T-cell (primary cell): Measurements from ENCODE around the gene ENG. TPM values are rescaled to one million over a fixed set of nuclear protein-coding genes. Genes with fewer than 3 reads are reported as not detected.
A peak's percentile ranks its signal among the peaks of the same experiment; 100 is the strongest.

Source experiments
- ATAC-seq, 4 experiments: fragments of 200-7000 bp in 3 of 4; fragments of 150-1000 bp in 1 of 4; cut with Tn5 transposase; replicated peaks in 1 of 4; 1 replicate in 3 of 4; 2 replicates in 1 of 4; pipeline ENCODE4 v1.10.0; 2021; ENCODE audit warnings: moderate library complexity in 3 of 4, mild to moderate bottlenecking in 2 of 4, moderate number of reproducible peaks in 1 of 4
- CTCF ChIA-PET, 2 donors: fragments of 300-600 bp; sonication (Branson Sonifier 250); formaldehyde crosslinking; loops; one replicate each; lab custom pipeline; 2022; ENCODE audit warnings: antibody characterized with exemption in 2 of 2; lab: Charles Lee
- POLR2A ChIA-PET, 2 donors: fragments of 300-600 bp; sonication (Branson Sonifier 250); formaldehyde crosslinking; loops; one replicate each; lab custom pipeline; 2022; ENCODE audit warnings: antibody characterized with exemption in 2 of 2; lab: Charles Lee
- DNase-seq, 35 experiments: peaks; one replicate each; pipeline versions ENCODE4 v3.0.0 to v3.0.0-alpha.2; 2013 to 2023
- H3K27ac ChIP-seq: one replicate; pipeline ENCODE4 v1.5.1; 2013; ENCODE audit warnings: low read length
- H3K27me3 ChIP-seq, 2 experiments: replicated peaks in 1 of 2; 1 replicate in 1 of 2; 2 replicates in 1 of 2; pipeline versions ENCODE4 v1.6.1 to v1.7.0; 2013; ENCODE audit warnings: low read length in 1 of 2, mixed read lengths in 1 of 2; ENCODE audit not compliant: control insufficient read depth in 2 of 2, insufficient read depth in 2 of 2; ENCODE audit errors: extremely low read depth in 1 of 2
- H3K36me3 ChIP-seq, 2 donors: 1 replicate in 1 of 2; 2 replicates in 1 of 2; pipeline versions ENCODE4 v1.6.1 to v1.7.0; 2013; ENCODE audit warnings: low read length in 1 of 2; ENCODE audit not compliant: control insufficient read depth in 2 of 2, insufficient read depth in 1 of 2; ENCODE audit errors: extremely low read depth in 1 of 2
- H3K4me1 ChIP-seq, 2 experiments: 1 replicate in 1 of 2; 2 replicates in 1 of 2; pipeline versions ENCODE4 v1.6.1 to v1.7.0; 2013; ENCODE audit warnings: low read length in 2 of 2, mixed read lengths in 1 of 2; ENCODE audit not compliant: insufficient read depth in 2 of 2, control insufficient read depth in 1 of 2; ENCODE audit errors: extremely low read depth in 1 of 2
- H3K4me3 ChIP-seq, 2 donors: 1 replicate in 1 of 2; 2 replicates in 1 of 2; pipeline versions ENCODE4 v1.5.1 to v1.7.0; 2013; ENCODE audit warnings: mild to moderate bottlenecking in 2 of 2, low read length in 1 of 2, moderate library complexity in 1 of 2; ENCODE audit not compliant: control insufficient read depth in 1 of 2; ENCODE audit errors: extremely low read depth in 1 of 2
- H3K9me3 ChIP-seq: 2 replicates; pipeline ENCODE4 v1.7.0; 2013
- H3K27ac Mint-ChIP-seq, 2 donors: one replicate each; pipeline ENCODE4 v1.8.0; 2020 to 2021; ENCODE audit warnings: mild to moderate bottlenecking in 2 of 2, mixed read lengths in 2 of 2
- H3K27me3 Mint-ChIP-seq, 2 donors: one replicate each; pipeline ENCODE4 v1.8.0; 2021 to 2022; ENCODE audit warnings: mixed read lengths in 2 of 2
- H3K36me3 Mint-ChIP-seq: one replicate; pipeline ENCODE4 v1.8.0; 2021; ENCODE audit warnings: mixed read lengths
- H3K4me1 Mint-ChIP-seq, 3 donors: one replicate each; pipeline ENCODE4 v1.8.0; 2020 to 2022; ENCODE audit warnings: mixed read lengths in 3 of 3, mild to moderate bottlenecking in 1 of 3
- H3K4me3 Mint-ChIP-seq, 3 donors: one replicate each; pipeline ENCODE4 v1.8.0; 2020 to 2022; ENCODE audit warnings: mild to moderate bottlenecking in 3 of 3, mixed read lengths in 3 of 3, moderate library complexity in 3 of 3
- H3K9me3 Mint-ChIP-seq, 3 donors: one replicate each; pipeline ENCODE4 v1.8.0; 2020 to 2022; ENCODE audit warnings: mixed read lengths in 3 of 3
- WGBS: methylation state at CpG from one replicate; pipeline ENCODE4 v1.1.5; 2013; ENCODE audit warnings: missing lambda C conversion rate; ENCODE audit not compliant: insufficient coverage; 5-methylcytosine and 5-hydroxymethylcytosine counted together
- total RNA-seq, 35 experiments: library from RNA in 6 of 35; stranded (reverse) in 6 of 35; fragments of 120-200 nt in 1 of 35; gene quantifications; one replicate each; pipeline versions ENCODE4 v1.2.1 to v1.2.4 and lab custom pipeline; 2013 to 2026

The ENG gene
- total RNA-seq, 5 donors from 2014 or later (not counting 1 experiment from before 2014, with no cell fraction given): 6.8 to 16.7 (median 8.8) TPM

GRCh38 chr9:127773981-127774380, 80.5 kb downstream of the ENG start:
- H3K9me3 Mint-ChIP-seq: no peaks in the 10 kb centered on the region
- CTCF ChIA-PET: no interaction called here
- no peaks in the 10 kb centered on the region for H3K27me3 Mint-ChIP-seq
- POLR2A ChIA-PET: interaction anchor here in 1 of 2 donors (0.5 kb wide), 1 partner anchor 970 kb away, joined by 3 read pairs; no protein-coding TSS in a partner anchor
- Histone ChIP-seq H3K4me3 (no peak overlapping the region), H3K36me3 (peaks cover 6 to 41% of the 10 kb centered on the region in 2 donors), H3K27me3 (no peaks in the 10 kb centered on the region), H3K27ac (peak overlapping the region; percentile 11), H3K9me3 (no peaks in the 10 kb centered on the region), H3K4me1 (peaks cover 28 to 82% of the 10 kb centered on the region in 2 experiments)
- DNase-seq: no peak
- H3K27ac Mint-ChIP-seq: peak overlapping the region; percentile 46 to 78
- peaks cover 57 to 68% (median 65%) of the 10 kb centered on the region in 3 donors for H3K4me1 Mint-ChIP-seq
- no peak for ATAC-seq
- H3K4me3 Mint-ChIP-seq: peak overlapping the region in 2 of 3 donors; percentile 7 to 60
- WGBS: 96% methylated on average over 8 of the region's 10 CpGs
- peaks cover 6% of the 10 kb centered on the region for H3K36me3 Mint-ChIP-seq

DNA sequence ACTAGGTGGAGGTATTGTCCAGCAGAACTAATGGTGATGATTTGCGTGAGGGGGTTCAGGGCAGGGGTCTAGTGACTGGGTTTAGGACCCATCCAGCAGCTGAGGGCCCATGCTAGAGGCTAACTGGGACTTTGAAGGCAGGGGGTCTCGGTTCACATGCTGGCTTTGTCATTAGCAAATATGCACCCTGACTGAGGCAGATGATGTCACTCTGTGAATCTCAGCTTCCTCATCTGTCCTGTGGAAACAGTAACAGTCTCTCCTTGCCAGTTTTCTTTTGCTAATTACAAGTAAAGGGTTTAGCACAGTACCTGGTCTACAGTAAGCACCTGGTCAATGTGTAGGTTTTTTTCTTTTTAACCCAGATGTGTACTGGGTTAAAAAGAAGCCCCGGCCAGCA, 81.2 kb downstream of the ENG start:
- POLR2A ChIA-PET: interaction anchor here in 1 of 2 donors (0.6 kb wide), 1 partner anchor 326 kb away, joined by 5 read pairs; no protein-coding TSS in a partner anchor
- no peak overlapping the region for H3K4me3 ChIP-seq
- H3K36me3 ChIP-seq: peaks cover 6 to 44% of the 10 kb centered on the region in 2 donors
- DNase-seq: no peak
- Mint-ChIP-seq H3K4me3 (peak overlapping the region in 1 of 3 donors; percentile 20), H3K36me3 (peaks cover 10% of the 10 kb centered on the region), H3K4me1 (peaks cover 59 to 70% (median 67%) of the 10 kb centered on the region in 3 donors), H3K27me3 (no peaks in the 10 kb centered on the region), H3K27ac (peak overlapping the region; percentile 75 to 78), H3K9me3 (no peaks in the 10 kb centered on the region)
- H3K27me3 ChIP-seq: no peaks in the 10 kb centered on the region
- CTCF ChIA-PET: interaction anchor here (0.7 to 2.8 kb wide), 3 partner anchors 12 to 58 kb away, joined by 3 to 31 read pairs (median 4); partner anchors contain the start of genes CDK9 (in 1 of the 2) and PTRH1 (in 1 of the 2)
- H3K9me3 ChIP-seq: no peaks in the 10 kb centered on the region
- ATAC-seq: no peak
- H3K4me1 ChIP-seq: peaks cover 34 to 82% of the 10 kb centered on the region in 2 experiments
- no peak overlapping the region for H3K27ac ChIP-seq
- 94% methylated on average over 2 of the region's 3 CpGs for WGBS

GRCh38 chr9:127772603-127773002, 81.9 kb downstream of the ENG start:
- no peak overlapping the region for H3K27ac ChIP-seq
- H3K27me3 Mint-ChIP-seq: no peaks in the 10 kb centered on the region
- H3K4me1 ChIP-seq: peaks cover 41 to 87% of the 10 kb centered on the region in 2 experiments
- WGBS: 100% methylated on average over 2 of the region's 5 CpGs
- peak overlapping the region in 1 of 3 donors; percentile 20 for H3K4me3 Mint-ChIP-seq
- H3K9me3 ChIP-seq: no peaks in the 10 kb centered on the region
- ATAC-seq (no peak), DNase-seq (no peak)
- no peaks in the 10 kb centered on the region for H3K27me3 ChIP-seq
- peaks cover 64 to 75% (median 68%) of the 10 kb centered on the region in 3 donors for H3K4me1 Mint-ChIP-seq
- H3K4me3 ChIP-seq: no peak overlapping the region
- CTCF ChIA-PET: interaction anchor here (0.7 to 2.8 kb wide), 3 partner anchors 12 to 57 kb away, joined by 3 to 31 read pairs (median 4); partner anchors contain the start of genes CDK9 (in 1 of the 2) and PTRH1 (in 1 of the 2)
- H3K36me3 ChIP-seq: peaks cover 6 to 44% of the 10 kb centered on the region in 2 donors
- POLR2A ChIA-PET: interaction anchor here (0.5 to 0.6 kb wide), 2 partner anchors 325 to 379 kb away, joined by 5 read pairs; no protein-coding TSS in a partner anchor
- peaks cover 10% of the 10 kb centered on the region for H3K36me3 Mint-ChIP-seq
- H3K9me3 Mint-ChIP-seq: no peaks in the 10 kb centered on the region
- peak overlapping the region; percentile 75 to 78 for H3K27ac Mint-ChIP-seq

GRCh38 chr9:127771570-127772189, 82.8 kb downstream of the ENG start:
- Histone ChIP-seq H3K36me3 (peaks cover 11 to 52% of the 10 kb centered on the region in 2 donors), H3K27ac (peak overlapping the region; percentile 95), H3K27me3 (no peaks in the 10 kb centered on the region), H3K9me3 (no peaks in the 10 kb centered on the region), H3K4me1 (peaks cover 50 to 92% of the 10 kb centered on the region in 2 experiments), H3K4me3 (peak overlapping the region in 1 of 2 donors; percentile 57)
- Mint-ChIP-seq H3K27me3 (no peaks in the 10 kb centered on the region), H3K27ac (peak overlapping the region; percentile 95), H3K36me3 (peaks cover 15% of the 10 kb centered on the region), H3K4me3 (peak overlapping the region; percentile 86 to 89 (median 87)), H3K4me1 (peaks cover 72 to 78% (median 73%) of the 10 kb centered on the region in 3 donors), H3K9me3 (no peaks in the 10 kb centered on the region)
- POLR2A ChIA-PET: interaction anchor here (0.5 to 1.0 kb wide), 3 partner anchors 11 to 819 kb away, joined by 3 to 8 read pairs (median 4); no protein-coding TSS in a partner anchor
- CTCF ChIA-PET: interaction anchor here (0.7 to 2.8 kb wide), 7 partner anchors 13 to 134 kb away, joined by 3 to 31 read pairs (median 4); partner anchors contain the start of genes CDK9 (in 1 of the 2) and TOR2A (in 1 of the 2)
- ATAC-seq (no peak), DNase-seq (no peak)
- WGBS: no CpG with 5 or more reads among the region's 19 CpGs

DNA sequence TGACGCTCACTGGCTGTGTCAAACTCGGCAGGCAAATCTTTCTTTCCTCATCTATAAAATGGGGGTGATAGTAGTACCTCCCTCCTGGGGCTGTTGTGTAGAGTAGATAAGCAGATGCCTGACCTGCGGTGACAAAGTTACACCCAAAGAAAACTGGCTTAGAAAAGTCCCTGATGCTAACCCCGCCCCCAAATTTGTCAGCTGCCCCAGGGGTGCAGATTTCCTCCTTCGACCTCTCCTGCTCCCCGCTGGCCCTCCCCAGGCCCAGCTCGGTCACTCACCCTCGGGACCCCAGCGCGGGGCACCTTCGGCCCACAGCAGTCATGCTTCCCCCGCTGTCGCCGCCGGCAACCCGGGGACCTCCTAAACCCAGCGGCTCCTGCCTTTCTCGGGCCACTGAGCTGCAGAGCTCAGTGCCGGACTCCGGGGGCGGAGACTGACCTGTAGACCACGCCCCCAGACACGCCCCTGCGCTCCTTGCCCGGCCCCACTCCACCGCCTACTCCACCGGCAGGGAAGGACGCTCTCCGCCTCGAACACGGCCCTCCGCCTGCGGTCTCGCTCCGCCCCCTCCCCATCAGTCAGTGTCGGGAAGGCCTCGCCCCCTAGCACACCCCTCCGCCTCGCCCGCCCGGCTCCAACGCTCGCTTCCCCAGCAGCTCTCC, 83.4 kb downstream of the ENG start:
- Mint-ChIP-seq H3K27me3 (no peaks in the 10 kb centered on the region), H3K4me3 (peak overlapping the region; percentile 86 to 89 (median 87)), H3K36me3 (peaks cover 19% of the 10 kb centered on the region), H3K9me3 (no peaks in the 10 kb centered on the region), H3K27ac (peak overlapping the region; percentile 95), H3K4me1 (peaks cover 72 to 78% (median 75%) of the 10 kb centered on the region in 3 donors)
- ChIA-PET CTCF (interaction anchor here (0.6 to 2.8 kb wide), 7 partner anchors 14 to 215 kb away, joined by 3 to 31 read pairs (median 4); partner anchors contain the start of genes CDK9 (in 2 of the 2) and TOR2A (in 1 of the 2)), POLR2A (interaction anchor here in 1 of 2 donors (0.5 to 1.0 kb wide), 4 partner anchors 11 to 84 kb away, joined by 3 to 6 read pairs (median 4); no protein-coding TSS in a partner anchor)
- Histone ChIP-seq H3K9me3 (no peaks in the 10 kb centered on the region), H3K27ac (peak overlapping the region; percentile 95), H3K4me1 (peaks cover 51 to 92% of the 10 kb centered on the region in 2 experiments), H3K27me3 (no peaks in the 10 kb centered on the region), H3K4me3 (peak overlapping the region; percentile 57 to 58), H3K36me3 (peaks cover 11 to 58% of the 10 kb centered on the region in 2 donors)
- 2% methylated on average over 32 of the region's 43 CpGs for WGBS
- peak; percentile 84 to 96 (median 90) for DNase-seq
- ATAC-seq: peak; percentile 85 to 89 (median 86)
